ENCODE measurements around the gene DPYSL4. TPM values are rescaled to one million over a fixed set of nuclear protein-coding genes. Genes with fewer than 3 reads are reported as not detected.

DPYSL4 gene
- total RNA-seq, 1 experiment from 2014 or later: 0.21 TPM

- ChIA-PET CTCF (interaction anchor here (0.5 to 3.4 kb wide), 15 partner anchors 8 to 1540 kb away, joined by 3 to 20 read pairs (median 3); no protein-coding TSS in a partner anchor), POLR2A (no interaction called here)
- Mint-ChIP-seq H3K4me3 (ENCODE audit: unreplicated experiment) (no peak overlapping the region), H3K27me3 (ENCODE audit: insufficient read depth, unreplicated experiment) (no peaks in the 10 kb centered on the region), H3K4me1 (ENCODE audit: insufficient read depth, unreplicated experiment) (no peaks in the 10 kb centered on the region), H3K36me3 (ENCODE audit: insufficient read depth, unreplicated experiment) (no peaks in the 10 kb centered on the region), H3K27ac (ENCODE audit: low read depth, unreplicated experiment) (no peak overlapping the region), H3K9me3 (ENCODE audit: unreplicated experiment) (no peaks in the 10 kb centered on the region)
- intact Hi-C loops (cut with micrococcal nuclease): loop anchor here (1.0 to 10.0 kb wide), 2 partner anchors 117 to 256 kb away; no protein-coding TSS in a partner anchor
- BruUV-seq (replicated peaks): no TSS peak
- TF ChIP-seq CTCF (IDR thresholded peaks at IDR 0.05; ENCODE audit: unreplicated experiment): no peak
- DNase-seq (ENCODE audit: unreplicated experiment): no peak
These were observed 45.0 kb upstream of the DPYSL4 start for GRCh38 chr10:132141526-132142395.

GRCh38 chr10:132142396-132143161, 44.2 kb upstream of the DPYSL4 start:
- no peaks in the 10 kb centered on the region for H3K9me3 Mint-ChIP-seq (ENCODE audit: unreplicated experiment)
- no TSS peak for BruUV-seq (replicated peaks)
- no peaks in the 10 kb centered on the region for H3K4me1 Mint-ChIP-seq (ENCODE audit: insufficient read depth, unreplicated experiment)
- ChIA-PET POLR2A (no interaction called here), CTCF (interaction anchor here (0.5 to 3.4 kb wide), 37 partner anchors 9 to 1541 kb away, joined by 3 to 20 read pairs (median 4); partner anchors contain the start of gene BNIP3)
- no peak overlapping the region for H3K27ac Mint-ChIP-seq (ENCODE audit: low read depth, unreplicated experiment)
- DNase-seq (ENCODE audit: unreplicated experiment): peak; percentile 36
- H3K4me3 Mint-ChIP-seq (ENCODE audit: unreplicated experiment): no peak overlapping the region
- no peaks in the 10 kb centered on the region for H3K36me3 Mint-ChIP-seq (ENCODE audit: insufficient read depth, unreplicated experiment)
- TF ChIP-seq CTCF (IDR thresholded peaks at IDR 0.05; ENCODE audit: unreplicated experiment): peak; percentile 97
- intact Hi-C loops (cut with micrococcal nuclease): loop anchor here (1.0 to 10.0 kb wide), 2 partner anchors 118 to 257 kb away; no protein-coding TSS in a partner anchor
- H3K27me3 Mint-ChIP-seq (ENCODE audit: insufficient read depth, unreplicated experiment): no peaks in the 10 kb centered on the region

- no peaks in the 10 kb centered on the region for H3K27me3 Mint-ChIP-seq (ENCODE audit: insufficient read depth, unreplicated experiment)
- no peaks in the 10 kb centered on the region for H3K36me3 Mint-ChIP-seq (ENCODE audit: insufficient read depth, unreplicated experiment)
- DNase-seq (ENCODE audit: unreplicated experiment): no peak
- H3K4me1 Mint-ChIP-seq (ENCODE audit: insufficient read depth, unreplicated experiment): no peaks in the 10 kb centered on the region
- intact Hi-C loops (cut with micrococcal nuclease): loop anchor here (10.0 kb wide), 1 partner anchor 118 kb away; no protein-coding TSS in a partner anchor
- no peak for TF ChIP-seq CTCF (IDR thresholded peaks at IDR 0.05; ENCODE audit: unreplicated experiment)
- ChIA-PET CTCF (interaction anchor here (0.5 to 3.4 kb wide), 33 partner anchors 9 to 902 kb away, joined by 3 to 20 read pairs (median 4); partner anchors contain the start of gene BNIP3), POLR2A (no interaction called here)
- no TSS peak for BruUV-seq (replicated peaks)
- H3K4me3 Mint-ChIP-seq (ENCODE audit: unreplicated experiment): no peak overlapping the region
- no peaks in the 10 kb centered on the region for H3K9me3 Mint-ChIP-seq (ENCODE audit: unreplicated experiment)
- no peak overlapping the region for H3K27ac Mint-ChIP-seq (ENCODE audit: low read depth, unreplicated experiment)
These were observed 43.6 kb upstream of the DPYSL4 start for GRCh38 chr10:132143162-132143561.

GRCh38 chr10:132144086-132144485, 42.7 kb upstream of the DPYSL4 start:
- intact Hi-C loops (cut with micrococcal nuclease): loop anchor here (10.0 kb wide), 1 partner anchor 119 kb away; no protein-coding TSS in a partner anchor
- no peak overlapping the region for H3K27ac Mint-ChIP-seq (ENCODE audit: low read depth, unreplicated experiment)
- H3K4me1 Mint-ChIP-seq (ENCODE audit: insufficient read depth, unreplicated experiment): no peaks in the 10 kb centered on the region
- ChIA-PET CTCF (interaction anchor here (0.6 to 1.1 kb wide), 3 partner anchors 18 to 720 kb away, joined by 3 read pairs; no protein-coding TSS in a partner anchor), POLR2A (no interaction called here)
- H3K27me3 Mint-ChIP-seq (ENCODE audit: insufficient read depth, unreplicated experiment): no peaks in the 10 kb centered on the region
- no peak for DNase-seq (ENCODE audit: unreplicated experiment)
- no peaks in the 10 kb centered on the region for H3K9me3 Mint-ChIP-seq (ENCODE audit: unreplicated experiment)
- no TSS peak for BruUV-seq (replicated peaks)
- no peak overlapping the region for H3K4me3 Mint-ChIP-seq (ENCODE audit: unreplicated experiment)
- TF ChIP-seq CTCF (IDR thresholded peaks at IDR 0.05; ENCODE audit: unreplicated experiment): no peak
- H3K36me3 Mint-ChIP-seq (ENCODE audit: insufficient read depth, unreplicated experiment): no peaks in the 10 kb centered on the region

All from MCF 10A (cell line).